Stimulated activated CD8-positive, alpha-beta memory T cell treated with anti-CD3 and anti-CD28 coated beads, Interleukin-15, amount 100 ng/mL, for 1 hour (primary cell): ENCODE results near the gene BCL11A.

ENCODE experiments used
- DNase-seq: peaks from one replicate; pipeline ENCODE4 v3.0.0-alpha.2; 2020; ENCODE audit warnings: low read depth

Gene BCL11A

GRCh38 chr2:60553495-60554073, at the start of gene BCL11A:
TSS of gene BCL11A (minus strand) at chr2:60553654. CDS start at chr2:60553270, 384 bp downstream.
- no peak for DNase-seq

GRCh38 chr2:60602828-60603532, 49.5 kb upstream of the BCL11A start:
- DNase-seq: no peak

GRCh38 chr2:60602388-60602787, 48.9 kb upstream of the BCL11A start:
- no peak for DNase-seq

- DNase-seq: no peak
These were observed 44.8 kb upstream of the BCL11A start for GRCh38 chr2:60598271-60598670.

- no peak for DNase-seq
These were observed 43.9 kb upstream of the BCL11A start for GRCh38 chr2:60597346-60597745.

GRCh38 chr2:60596411-60596810, 43.0 kb upstream of the BCL11A start:
- DNase-seq: no peak

- DNase-seq: no peak
These were observed 42.5 kb upstream of the BCL11A start for GRCh38 chr2:60595953-60596352.

GRCh38 chr2:60589104-60589503, 35.6 kb upstream of the BCL11A start:
- DNase-seq: no peak

- DNase-seq: no peak
These were observed 32.6 kb upstream of the BCL11A start for GRCh38 chr2:60586081-60586480.

- DNase-seq: no peak
These were observed 31.8 kb upstream of the BCL11A start for GRCh38 chr2:60585276-60585675.

GRCh38 chr2:60583604-60584003, 30.1 kb upstream of the BCL11A start:
- DNase-seq: no peak

- peak; percentile 26 for DNase-seq
These were observed 28.2 kb upstream of the BCL11A start for GRCh38 chr2:60581433-60582282.

- no peak for DNase-seq
These were observed 24.3 kb upstream of the BCL11A start for GRCh38 chr2:60577682-60578283.

GRCh38 chr2:60573251-60573650, 19.8 kb upstream of the BCL11A start:
- no peak for DNase-seq

GRCh38 chr2:60570251-60570650, 16.8 kb upstream of the BCL11A start:
- DNase-seq: no peak

GRCh38 chr2:60569680-60570111, 16.2 kb upstream of the BCL11A start:
- DNase-seq: no peak

GRCh38 chr2:60567919-60568768, 14.7 kb upstream of the BCL11A start:
- DNase-seq: no peak

- DNase-seq: no peak
These were observed 13.6 kb upstream of the BCL11A start for GRCh38 chr2:60567096-60567495.

GRCh38 chr2:60565472-60565871, 12.0 kb upstream of the BCL11A start:
- DNase-seq: no peak

GRCh38 chr2:60560734-60561644, 7.5 kb upstream of the BCL11A start:
- DNase-seq: no peak

- DNase-seq: no peak
These were observed 6.4 kb upstream of the BCL11A start for GRCh38 chr2:60559880-60560279.
